ENCODE data around the gene MYLK.

Gene MYLK

GRCh38 chr3:123766193-123767008 lies 117.7 kb downstream of the MYLK start:
- DNase-seq (ENCODE audit: low read depth, low spot score) = no peak
- ChIA-PET CTCF (interaction anchor here (0.8 kb wide), 1 partner anchor 16 kb away, joined by 3 read pairs; no protein-coding TSS in a partner anchor), POLR2A (no interaction called here)
- no peak overlapping the region for H3K4me3 ChIP-seq (ENCODE audit: low read depth, low read length)
- no peak for TF ChIP-seq CTCF (IDR thresholded peaks at IDR 0.05; ENCODE audit: insufficient read depth, low read length, missing control alignments)

GRCh38 chr3:123765475-123766128 lies 118.5 kb downstream of the MYLK start:
- no peak for TF ChIP-seq CTCF (IDR thresholded peaks at IDR 0.05; ENCODE audit: insufficient read depth, low read length, missing control alignments)
- no peak for DNase-seq (ENCODE audit: low read depth, low spot score)
- CTCF ChIA-PET = interaction anchor here (1.1 kb wide), 1 partner anchor 116 kb away, joined by 3 read pairs; no protein-coding TSS in a partner anchor

GRCh38 chr3:123764647-123765046 lies 119.5 kb downstream of the MYLK start:
- POLR2A ChIA-PET = interaction anchor here (0.7 kb wide), 1 partner anchor 11 kb away, joined by 4 read pairs; no protein-coding TSS in a partner anchor
- H3K4me3 ChIP-seq (ENCODE audit: low read depth, low read length) = no peak overlapping the region
- DNase-seq (ENCODE audit: low read depth, low spot score) = no peak
- CTCF ChIA-PET = interaction anchor here (1.1 kb wide), 1 partner anchor 117 kb away, joined by 3 read pairs; no protein-coding TSS in a partner anchor
- TF ChIP-seq CTCF (IDR thresholded peaks at IDR 0.05; ENCODE audit: insufficient read depth, low read length, missing control alignments) = no peak

More at GRCh38 chr3:123765475-123766128, 118.5 kb downstream of the MYLK start:
- H3K4me3 ChIP-seq (ENCODE audit: low read depth, low read length) = no peak overlapping the region
- POLR2A ChIA-PET = interaction anchor here (0.7 kb wide), 1 partner anchor 12 kb away, joined by 4 read pairs; no protein-coding TSS in a partner anchor

GRCh38 chr3:123762805-123763204 lies 121.3 kb downstream of the MYLK start:
- CTCF ChIA-PET = interaction anchor here (1.0 kb wide), 1 partner anchor 39 kb away, joined by 3 read pairs; no protein-coding TSS in a partner anchor
- DNase-seq (ENCODE audit: low read depth, low spot score) = no peak
- POLR2A ChIA-PET = no interaction called here
- H3K4me3 ChIP-seq (ENCODE audit: low read depth, low read length) = no peak overlapping the region
- no peak for TF ChIP-seq CTCF (IDR thresholded peaks at IDR 0.05; ENCODE audit: insufficient read depth, low read length, missing control alignments)

- POLR2A ChIA-PET = no interaction called here
- CTCF ChIA-PET = interaction anchor here (0.8 kb wide), 1 partner anchor 42 kb away, joined by 3 read pairs; no protein-coding TSS in a partner anchor
- no peak for DNase-seq (ENCODE audit: low read depth, low spot score)
- no peak for TF ChIP-seq CTCF (IDR thresholded peaks at IDR 0.05; ENCODE audit: insufficient read depth, low read length, missing control alignments)
- H3K4me3 ChIP-seq (ENCODE audit: low read depth, low read length) = no peak overlapping the region
Observed at GRCh38 chr3:123760817-123761216, 123.3 kb downstream of the MYLK start.

GRCh38 chr3:123759871-123760270 lies 124.3 kb downstream of the MYLK start:
- TF ChIP-seq CTCF (IDR thresholded peaks at IDR 0.05; ENCODE audit: insufficient read depth, low read length, missing control alignments) = no peak
- no peak overlapping the region for H3K4me3 ChIP-seq (ENCODE audit: low read depth, low read length)
- ChIA-PET POLR2A (interaction anchor here (1.1 kb wide), 1 partner anchor 10 kb away, joined by 3 read pairs; no protein-coding TSS in a partner anchor), CTCF (interaction anchor here (0.8 to 1.1 kb wide), 2 partner anchors 36 to 41 kb away, joined by 3 to 4 read pairs; no protein-coding TSS in a partner anchor)
- no peak for DNase-seq (ENCODE audit: low read depth, low spot score)

Data from AG04449 (cell line).